Neural progenitor cell (in vitro differentiated cells): ENCODE measurements around the gene EXOC4.

Experiments used
- EZH2 ChIP-seq: fragments of 200-600 bp; sonication (generic); IDR thresholded peaks from 2 replicates; pipeline ENCODE4 v1.6.1; 2017; ENCODE audit warnings: antibody characterized with exemption, mild to moderate bottlenecking, moderate library complexity
- TF ChIP-seq, protein P1 (sequence below): fragments of 200-600 bp; sonication (generic); IDR thresholded peaks from 2 replicates; pipeline ENCODE4 v1.5.1; 2017; ENCODE audit warnings: antibody characterized with exemption, mild to moderate bottlenecking

DNA sequence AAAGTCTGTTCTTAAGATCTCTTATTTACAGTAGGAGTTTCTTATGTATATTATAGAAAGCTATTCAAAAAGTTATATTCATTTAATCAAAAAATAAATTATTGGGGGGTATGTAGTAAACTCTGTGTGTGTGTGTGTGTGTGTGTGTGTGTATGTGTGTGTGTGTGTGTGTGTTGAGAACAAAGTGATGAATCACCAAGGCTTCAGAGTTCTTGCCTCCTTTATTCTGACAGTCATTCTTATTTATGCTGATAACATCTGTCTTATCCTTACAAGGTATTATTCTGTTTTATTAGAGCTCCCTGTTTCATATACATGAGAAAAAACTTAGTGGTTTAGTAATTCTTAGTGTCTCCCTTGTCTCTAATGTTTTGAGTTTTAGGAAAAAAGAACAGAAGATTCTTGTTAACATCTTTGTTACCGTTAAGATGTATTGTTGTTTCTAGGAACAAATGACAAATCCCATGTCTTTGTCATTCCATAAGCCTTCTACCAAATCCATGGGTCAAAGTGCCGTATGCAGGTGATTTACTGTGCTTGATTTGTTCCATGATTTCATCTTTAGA is 424.0 kb downstream of the EXOC4 start:
- TF ChIP-seq, protein P1, sequence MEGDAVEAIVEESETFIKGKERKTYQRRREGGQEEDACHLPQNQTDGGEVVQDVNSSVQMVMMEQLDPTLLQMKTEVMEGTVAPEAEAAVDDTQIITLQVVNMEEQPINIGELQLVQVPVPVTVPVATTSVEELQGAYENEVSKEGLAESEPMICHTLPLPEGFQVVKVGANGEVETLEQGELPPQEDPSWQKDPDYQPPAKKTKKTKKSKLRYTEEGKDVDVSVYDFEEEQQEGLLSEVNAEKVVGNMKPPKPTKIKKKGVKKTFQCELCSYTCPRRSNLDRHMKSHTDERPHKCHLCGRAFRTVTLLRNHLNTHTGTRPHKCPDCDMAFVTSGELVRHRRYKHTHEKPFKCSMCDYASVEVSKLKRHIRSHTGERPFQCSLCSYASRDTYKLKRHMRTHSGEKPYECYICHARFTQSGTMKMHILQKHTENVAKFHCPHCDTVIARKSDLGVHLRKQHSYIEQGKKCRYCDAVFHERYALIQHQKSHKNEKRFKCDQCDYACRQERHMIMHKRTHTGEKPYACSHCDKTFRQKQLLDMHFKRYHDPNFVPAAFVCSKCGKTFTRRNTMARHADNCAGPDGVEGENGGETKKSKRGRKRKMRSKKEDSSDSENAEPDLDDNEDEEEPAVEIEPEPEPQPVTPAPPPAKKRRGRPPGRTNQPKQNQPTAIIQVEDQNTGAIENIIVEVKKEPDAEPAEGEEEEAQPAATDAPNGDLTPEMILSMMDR = no peak
- TF ChIP-seq EZH2 = no peak
